IPS DF 6.9 (cell line): ENCODE results near the gene SLC38A8.

Source experiments
- DNase-seq: peaks from one replicate; pipeline ENCODE4 v3.0.0-alpha.2; 2013; ENCODE audit warnings: low read depth, low spot score
- H3K27ac ChIP-seq: one replicate; pipeline ENCODE4 v1.5.1; 2013; ENCODE audit warnings: low read length, control low read depth
- H3K27me3 ChIP-seq: 2 replicates; pipeline ENCODE4 v1.6.1; 2013; ENCODE audit warnings: mild to moderate bottlenecking, low read length; ENCODE audit not compliant: control insufficient read depth, insufficient read depth
- H3K36me3 ChIP-seq: 2 replicates; pipeline ENCODE4 v1.6.1; 2013; ENCODE audit warnings: low read length; ENCODE audit not compliant: control insufficient read depth, insufficient read depth
- H3K4me1 ChIP-seq: 2 replicates; pipeline ENCODE4 v1.6.1; 2013; ENCODE audit warnings: low read length; ENCODE audit not compliant: control insufficient read depth, insufficient read depth
- H3K4me3 ChIP-seq: 2 replicates; pipeline ENCODE4 v1.5.1; 2013; ENCODE audit warnings: mild to moderate bottlenecking, low read length
- H3K9me3 ChIP-seq: 2 replicates; pipeline ENCODE4 v1.6.1; 2013; ENCODE audit warnings: low read length, inconsistent platforms; ENCODE audit not compliant: control insufficient read depth, insufficient read depth
- WGBS: extraction: QIAGEN DNeasy Blood & Tissue Kit; methylation state at CpG from one replicate; pipeline ENCODE4 v1.1.7; 2013; ENCODE audit warnings: mixed read lengths, missing lambda C conversion rate; ENCODE audit not compliant: insufficient read length, insufficient coverage; 5-methylcytosine and 5-hydroxymethylcytosine counted together

Gene SLC38A8

DNA sequence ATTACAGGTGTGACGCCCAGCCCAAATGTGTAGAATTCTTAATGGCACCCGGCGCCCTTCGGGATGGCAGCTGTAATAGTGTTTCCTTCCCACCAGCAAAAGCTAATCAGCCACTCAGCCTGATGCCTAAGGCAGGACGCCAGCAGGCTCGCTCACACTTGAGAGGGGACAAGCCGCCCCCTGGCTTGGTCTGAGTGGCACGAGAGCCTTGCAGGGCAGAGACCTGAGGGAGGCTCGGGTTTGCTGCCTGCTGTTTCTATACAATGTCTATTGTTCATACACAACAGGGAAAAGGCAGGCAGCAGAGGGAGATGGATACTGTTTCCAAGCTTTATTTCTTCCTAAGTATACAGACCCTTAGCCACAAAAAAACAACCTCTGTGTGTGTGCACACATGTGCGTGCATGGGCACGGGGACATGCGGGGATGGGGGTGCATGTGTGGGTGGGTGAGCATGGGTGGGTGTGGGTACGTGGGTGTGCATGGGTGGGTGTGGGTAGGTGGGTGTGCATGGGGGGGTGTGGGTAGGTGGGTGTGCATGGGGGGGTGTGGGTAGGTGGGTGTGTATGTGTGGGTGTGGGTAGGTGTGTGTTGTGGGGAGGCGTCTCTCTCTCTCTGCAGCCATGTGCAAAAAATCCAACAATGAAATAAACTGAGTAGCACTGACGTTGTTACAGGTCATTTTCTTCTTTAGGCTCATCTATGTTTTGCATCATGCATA, 10.0 kb downstream of the SLC38A8 start:
- no peaks in the 10 kb centered on the region for H3K27me3 ChIP-seq
- no peaks in the 10 kb centered on the region for H3K36me3 ChIP-seq
- H3K4me3 ChIP-seq, result no peak overlapping the region
- DNase-seq, result no peak
- H3K27ac ChIP-seq, result no peak overlapping the region
- no peaks in the 10 kb centered on the region; the same call in 1 of the 2 replicates for H3K4me1 ChIP-seq
- H3K9me3 ChIP-seq, result no peaks in the 10 kb centered on the region
- no CpG with 5 or more reads among the region's 15 CpGs for WGBS

DNA sequence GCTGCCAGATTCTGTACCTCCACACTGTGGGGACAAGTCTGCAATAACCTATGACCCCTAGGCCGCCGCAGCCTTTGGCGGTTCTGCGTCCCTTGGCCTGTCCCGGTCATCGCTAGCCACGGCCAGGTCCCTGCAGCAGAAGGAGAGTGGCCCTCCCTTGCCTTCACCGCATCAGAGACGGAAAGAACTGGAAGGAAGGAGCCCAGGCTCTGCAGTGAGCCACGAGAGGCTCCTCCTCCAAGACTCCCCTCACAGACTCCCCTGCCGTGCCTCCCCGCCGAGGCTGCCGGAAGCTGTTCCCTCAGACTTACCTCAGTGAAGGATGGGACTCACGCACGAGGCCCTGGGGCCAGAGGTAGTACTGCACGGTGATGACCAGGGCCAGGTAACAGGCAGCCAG, 11.0 kb downstream of the SLC38A8 start:
- no peak for DNase-seq
- no peaks in the 10 kb centered on the region for H3K27me3 ChIP-seq
- H3K36me3 ChIP-seq, result no peaks in the 10 kb centered on the region
- WGBS, result no CpG with 5 or more reads among the region's 17 CpGs
- H3K4me3 ChIP-seq, result no peak overlapping the region
- no peaks in the 10 kb centered on the region for H3K9me3 ChIP-seq
- H3K27ac ChIP-seq, result no peak overlapping the region
- no peaks in the 10 kb centered on the region; the same call in 1 of the 2 replicates for H3K4me1 ChIP-seq

DNA sequence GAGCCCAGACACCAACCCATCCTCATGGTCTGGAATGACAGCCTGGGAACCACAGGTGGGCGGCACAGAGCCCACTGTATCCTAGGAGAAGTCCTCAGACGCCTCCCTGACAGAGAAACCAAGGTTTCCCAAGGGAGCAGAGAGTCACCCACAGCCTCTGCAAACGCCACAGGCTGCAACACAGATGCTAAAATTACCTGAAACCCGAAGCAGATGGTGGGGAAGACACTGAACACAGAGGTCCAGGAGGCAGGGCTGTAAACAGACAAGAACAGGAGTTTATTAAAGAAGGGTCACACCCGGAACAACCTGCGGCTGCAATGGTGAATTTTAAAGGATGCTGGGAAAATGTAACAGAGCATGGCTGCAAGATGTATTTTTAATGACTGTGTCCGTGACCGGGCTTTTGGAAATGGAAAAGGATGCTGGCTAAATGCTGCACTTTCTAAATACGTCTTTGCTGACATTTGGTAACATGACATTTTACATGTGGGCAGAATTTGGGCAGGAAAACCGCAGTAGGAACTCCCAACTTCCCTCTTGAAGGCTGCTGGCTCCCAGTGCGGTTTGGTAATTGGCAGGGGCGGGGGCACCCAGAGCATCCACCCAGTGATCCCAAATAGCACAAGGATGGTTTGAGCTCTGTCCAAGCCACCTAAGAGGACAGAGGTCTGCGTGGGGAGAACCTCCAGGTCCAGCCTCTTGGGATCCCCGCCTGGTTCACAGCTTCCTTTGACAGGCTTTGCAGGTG, 13.1 kb downstream of the SLC38A8 start:
- H3K27me3 ChIP-seq, result no peaks in the 10 kb centered on the region
- H3K36me3 ChIP-seq, result no peaks in the 10 kb centered on the region
- H3K9me3 ChIP-seq, result no peaks in the 10 kb centered on the region
- WGBS, result no CpG with 5 or more reads among the region's 14 CpGs
- no peaks in the 10 kb centered on the region; the same call in 1 of the 2 replicates for H3K4me1 ChIP-seq
- no peak for DNase-seq
- H3K27ac ChIP-seq, result no peak overlapping the region
- H3K4me3 ChIP-seq, result no peak overlapping the region; the same call in 1 of the 2 replicates

DNA sequence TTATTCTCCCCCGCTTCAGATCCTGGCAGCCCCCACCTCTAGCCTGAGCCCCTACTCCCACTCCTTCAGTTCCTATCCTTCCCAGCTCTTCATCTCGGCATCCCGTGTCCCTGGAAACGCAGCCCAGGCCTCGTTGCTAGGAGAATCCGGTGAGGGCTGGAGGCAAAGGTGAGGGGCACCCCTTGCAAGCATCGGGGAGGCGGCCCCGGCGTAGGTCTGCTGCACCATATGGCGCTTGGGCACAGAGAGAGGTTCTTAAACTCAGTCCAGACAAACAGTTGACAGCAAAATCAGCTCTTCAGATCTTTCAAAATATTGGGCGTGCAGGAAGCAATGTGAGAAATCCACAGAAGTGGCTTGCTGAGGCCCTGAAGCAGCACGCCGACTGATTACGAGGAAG, 15.0 kb downstream of the SLC38A8 start:
- H3K27ac ChIP-seq, result no peak overlapping the region
- H3K36me3 ChIP-seq, result no peaks in the 10 kb centered on the region
- no peaks in the 10 kb centered on the region; the same call in 1 of the 2 replicates for H3K4me1 ChIP-seq
- no CpG with 5 or more reads among the region's 15 CpGs for WGBS
- H3K4me3 ChIP-seq, result no peak overlapping the region
- no peaks in the 10 kb centered on the region for H3K27me3 ChIP-seq
- no peak for DNase-seq
- H3K9me3 ChIP-seq, result no peaks in the 10 kb centered on the region

DNA sequence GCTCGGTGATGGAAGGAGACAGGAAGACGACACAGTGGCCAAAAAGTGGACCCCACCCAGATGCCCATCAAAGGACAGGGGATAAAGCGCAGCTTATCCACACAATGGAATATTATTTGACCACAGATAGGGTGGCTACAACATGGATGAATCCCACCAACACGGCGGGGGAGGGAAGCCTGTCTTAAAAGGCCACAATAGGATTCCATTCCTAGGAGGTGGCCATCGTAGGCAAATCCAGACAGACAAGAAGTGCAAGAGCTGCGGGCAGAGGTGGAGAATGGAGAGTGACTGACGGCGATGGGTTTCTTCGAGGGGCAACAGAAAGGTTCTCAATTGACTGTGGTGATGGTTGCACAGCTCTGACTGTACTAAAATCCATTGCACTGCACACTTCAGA, 16.0 kb downstream of the SLC38A8 start:
- H3K36me3 ChIP-seq, result no peaks in the 10 kb centered on the region
- H3K9me3 ChIP-seq, result no peaks in the 10 kb centered on the region
- H3K27ac ChIP-seq, result no peak overlapping the region
- H3K4me3 ChIP-seq, result no peak overlapping the region
- DNase-seq, result no peak
- no CpG with 5 or more reads among the region's 10 CpGs for WGBS
- H3K27me3 ChIP-seq, result no peaks in the 10 kb centered on the region
- H3K4me1 ChIP-seq, result no peaks in the 10 kb centered on the region; the same call in 1 of the 2 replicates

DNA sequence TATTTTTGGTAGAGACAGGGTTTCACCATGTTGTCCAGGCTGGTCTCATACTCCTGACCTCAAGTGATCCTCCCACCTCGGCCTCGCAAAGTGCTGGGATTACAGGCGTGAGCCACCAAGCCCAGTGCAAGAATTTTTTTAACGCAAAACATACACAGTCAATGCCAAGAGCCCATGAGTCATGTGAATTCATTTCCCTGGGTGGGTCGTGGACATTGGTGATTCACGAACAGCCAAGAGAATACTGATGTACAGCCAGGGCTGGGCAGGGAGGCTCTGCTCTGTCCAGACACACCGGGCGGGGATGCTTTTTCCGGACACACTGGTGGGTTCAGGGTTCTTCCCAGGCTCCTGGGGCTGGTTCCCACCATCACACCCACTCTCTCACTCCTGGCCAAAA, 17.7 kb downstream of the SLC38A8 start:
- Histone ChIP-seq H3K27me3 (no peaks in the 10 kb centered on the region), H3K27ac (no peak overlapping the region), H3K4me3 (no peak overlapping the region), H3K36me3 (no peaks in the 10 kb centered on the region), H3K4me1 (no peaks in the 10 kb centered on the region), H3K9me3 (no peaks in the 10 kb centered on the region)
- no CpG with 5 or more reads among the region's 9 CpGs for WGBS
- DNase-seq, result no peak

DNA sequence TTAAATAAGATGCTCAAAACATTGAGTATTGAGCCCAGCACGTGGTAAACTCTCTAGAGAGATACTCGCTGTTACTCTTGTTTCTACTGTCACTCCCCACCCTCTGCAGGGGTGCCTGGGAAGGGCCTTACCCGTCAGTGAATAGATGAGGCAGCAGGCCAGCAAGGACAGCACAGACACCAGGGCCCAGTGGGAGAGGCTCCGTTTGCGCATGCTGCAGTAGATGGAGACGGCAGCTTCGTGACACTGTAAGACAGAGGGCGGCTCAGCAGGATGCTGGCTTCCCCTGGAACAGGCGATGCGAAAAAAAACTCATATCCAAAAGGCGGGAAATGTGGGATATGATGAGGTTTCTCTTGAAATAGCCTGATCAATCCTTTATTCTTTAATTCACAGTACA, 20.0 kb downstream of the SLC38A8 start:
- Histone ChIP-seq H3K27ac (no peak overlapping the region), H3K9me3 (no peaks in the 10 kb centered on the region), H3K27me3 (no peaks in the 10 kb centered on the region), H3K4me1 (no peaks in the 10 kb centered on the region), H3K4me3 (no peak overlapping the region), H3K36me3 (no peaks in the 10 kb centered on the region)
- no CpG with 5 or more reads among the region's 11 CpGs for WGBS
- no peak for DNase-seq

DNA sequence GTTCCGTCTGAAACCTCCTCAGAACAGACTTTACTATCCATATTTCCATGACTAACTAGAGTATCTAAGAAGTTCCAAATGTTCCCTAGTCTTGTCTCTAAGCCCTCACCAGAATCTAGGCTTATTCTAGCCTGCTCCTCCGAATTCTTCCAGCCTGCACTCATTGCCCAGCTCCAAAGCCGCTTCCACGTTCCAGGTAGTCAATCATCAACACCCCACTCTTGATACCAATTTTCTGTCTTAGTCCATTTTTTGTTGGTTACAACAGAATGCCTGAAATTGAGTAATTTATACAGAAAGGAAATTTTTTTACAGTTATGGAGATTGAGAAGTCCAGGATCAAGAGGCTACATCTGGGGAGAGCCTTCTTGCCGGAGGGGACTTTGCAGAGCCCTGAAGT, 21.1 kb downstream of the SLC38A8 start:
- WGBS, result no CpG with 5 or more reads among the region's 5 CpGs
- Histone ChIP-seq H3K27me3 (no peaks in the 10 kb centered on the region), H3K9me3 (no peaks in the 10 kb centered on the region)

DNA sequence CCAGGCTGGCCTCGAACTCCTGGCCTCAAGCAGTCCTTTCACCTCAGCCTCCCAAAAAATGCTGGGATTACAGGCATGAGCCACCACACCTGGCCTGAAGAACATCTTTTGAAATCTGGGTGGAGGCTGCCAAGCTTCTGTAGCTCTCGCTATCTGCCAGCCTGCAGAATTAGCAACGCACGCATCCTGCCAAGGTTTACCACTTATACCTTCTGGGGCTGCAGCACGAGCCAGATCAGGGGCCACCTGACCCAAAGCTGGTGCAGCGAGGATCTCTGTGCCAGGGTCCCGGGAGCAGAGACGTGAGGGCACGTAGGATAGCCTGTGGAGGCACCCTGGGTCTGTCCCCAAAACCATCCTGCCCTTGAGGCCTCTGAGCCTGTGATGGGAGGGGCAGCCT, 22.2 kb downstream of the SLC38A8 start:
- Histone ChIP-seq H3K27ac (no peak overlapping the region), H3K9me3 (no peaks in the 10 kb centered on the region), H3K27me3 (no peaks in the 10 kb centered on the region), H3K36me3 (no peaks in the 10 kb centered on the region), H3K4me3 (no peak overlapping the region), H3K4me1 (no peaks in the 10 kb centered on the region)
- no CpG with 5 or more reads among the region's 9 CpGs for WGBS
- DNase-seq, result no peak

More for the DNA sequence above, 21.1 kb downstream of the SLC38A8 start:
- H3K36me3 ChIP-seq, result no peaks in the 10 kb centered on the region
- DNase-seq, result no peak
- H3K4me3 ChIP-seq, result no peak overlapping the region
- no peak overlapping the region for H3K27ac ChIP-seq
- no peaks in the 10 kb centered on the region for H3K4me1 ChIP-seq

DNA sequence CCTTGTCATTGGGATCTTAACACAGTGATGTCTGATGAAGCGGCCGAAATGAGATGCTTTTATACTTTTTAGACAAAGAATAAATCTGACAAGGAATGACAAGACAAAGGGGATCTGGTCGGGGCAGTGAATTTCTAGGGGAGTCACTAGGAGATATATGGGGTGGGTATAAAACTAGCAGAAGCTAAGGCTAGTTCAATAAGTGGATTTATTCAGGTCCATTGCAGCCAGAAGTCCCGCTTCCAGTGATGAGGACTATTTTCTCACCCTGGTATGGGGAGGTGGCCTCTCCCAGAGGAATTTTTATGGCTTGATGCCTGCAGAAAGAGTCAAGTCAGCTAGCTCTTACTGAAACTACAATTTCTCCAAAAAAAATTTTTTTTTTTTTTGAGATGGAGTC, 23.9 kb downstream of the SLC38A8 start:
- Histone ChIP-seq H3K9me3 (no peaks in the 10 kb centered on the region), H3K4me3 (no peak overlapping the region), H3K4me1 (no peaks in the 10 kb centered on the region), H3K36me3 (no peaks in the 10 kb centered on the region), H3K27ac (no peak overlapping the region), H3K27me3 (no peaks in the 10 kb centered on the region)
- DNase-seq, result no peak
- no CpG with 5 or more reads among the region's 4 CpGs for WGBS
